Suprapubic skin (tissue), 4 donors: Measurements from ENCODE around the gene KCTD13. TPM values are rescaled to one million over a fixed set of nuclear protein-coding genes. Genes with fewer than 3 reads are reported as not detected.
"Not testable (repeated sequence)": the region's sequence is repeated elsewhere in the genome, so short reads cannot be mapped to it uniquely, and the experiment has no call there.

Source experiments
- DNase-seq, 2 donors: peaks; one replicate each; pipeline ENCODE4 v3.0.0-alpha.2; 2019; ENCODE audit warnings: low spot score in 2 of 2
- H3K27ac ChIP-seq: fragments of 200-600 bp; sonication (generic); one replicate; pipeline ENCODE4 v1.5.1; 2019
- H3K27me3 ChIP-seq: fragments of 200-600 bp; sonication (generic); one replicate; pipeline ENCODE4 v1.5.1; 2019
- H3K36me3 ChIP-seq: fragments of 200-600 bp; sonication (generic); one replicate; pipeline ENCODE4 v1.5.1; 2019
- H3K4me1 ChIP-seq: fragments of 200-600 bp; sonication (generic); one replicate; pipeline ENCODE4 v1.5.1; 2019
- H3K4me3 ChIP-seq: fragments of 200-600 bp; sonication (generic); one replicate; pipeline ENCODE4 v1.5.1; 2019; ENCODE audit warnings: mild to moderate bottlenecking
- H3K9me3 ChIP-seq: fragments of 200-600 bp; sonication (generic); one replicate; pipeline ENCODE4 v1.5.1; 2019
- CTCF ChIP-seq, 2 donors: fragments of 200-600 bp in 1 of 2; fragments of 450-650 bp in 1 of 2; sonication (generic) in 1 of 2; IDR thresholded peaks; one replicate each; pipeline ENCODE4 v1.5.1; 2016 to 2019; ENCODE audit warnings: antibody characterized with exemption in 2 of 2, mild to moderate bottlenecking in 1 of 2, moderate library complexity in 1 of 2
- EP300 ChIP-seq: sonication (generic); formaldehyde crosslinking; IDR thresholded peaks from one replicate; pipeline ENCODE4 v1.6.1; 2017; ENCODE audit warnings: antibody characterized with exemption
- POLR2A ChIP-seq, 2 donors: fragments of 450-650 bp; IDR thresholded peaks; one replicate each; pipeline ENCODE4 v1.6.1; 2017; ENCODE audit warnings: antibody characterized with exemption in 2 of 2, mild to moderate bottlenecking in 2 of 2, moderate library complexity in 2 of 2
- POLR2AphosphoS5 ChIP-seq, 3 donors: sonication (generic); formaldehyde crosslinking; IDR thresholded peaks; one replicate each; pipeline ENCODE4 v1.6.1; 2017; ENCODE audit warnings: antibody characterized with exemption in 3 of 3
- WGBS: methylation state at CpG from one replicate; pipeline ENCODE4 v1.1.5; 2018; 5-methylcytosine and 5-hydroxymethylcytosine counted together
- total RNA-seq, 4 donors: library from RNA; depleted of rRNA; stranded (reverse); fragments of >200 nt; gene quantifications; one replicate each; pipeline ENCODE4 v1.1.0, GENCODE V29; 2016

Gene KCTD13
- total RNA-seq, 4 donors from 2014 or later, result 20.3 to 43.9 (median 32.0) TPM

- Histone ChIP-seq H3K9me3 (no peaks in the 10 kb centered on the region), H3K4me3 (no peak overlapping the region), H3K27ac (no peak overlapping the region), H3K36me3 (no peaks in the 10 kb centered on the region), H3K27me3 (no peaks in the 10 kb centered on the region), H3K4me1 (no peaks in the 10 kb centered on the region)
- WGBS, result 89% methylated on average over 6 of the region's 8 CpGs
- no peak for DNase-seq
- no peak for TF ChIP-seq CTCF (IDR thresholded peaks at IDR 0.05)
Measured at GRCh38 chr16:29951625-29952365, 25.8 kb upstream of the KCTD13 start.

GRCh38 chr16:29950806-29951461, 24.9 kb upstream of the KCTD13 start:
- WGBS, result 90% methylated on average over 4 of the region's 4 CpGs
- no peak overlapping the region for H3K4me3 ChIP-seq

GRCh38 chr16:29947897-29948296, 21.9 kb upstream of the KCTD13 start:
- 87% methylated on average over 2 of the region's 2 CpGs for WGBS
- Histone ChIP-seq H3K27ac (no peak overlapping the region), H3K27me3 (no peaks in the 10 kb centered on the region), H3K9me3 (no peaks in the 10 kb centered on the region), H3K4me1 (peaks cover 10% of the 10 kb centered on the region), H3K36me3 (no peaks in the 10 kb centered on the region), H3K4me3 (no peak overlapping the region)
- TF ChIP-seq POLR2A (IDR thresholded peaks at IDR 0.05), result no peak
- no peak for TF ChIP-seq EP300
- no peak for TF ChIP-seq POLR2AphosphoS5 (IDR thresholded peaks at IDR 0.05)
- TF ChIP-seq CTCF (IDR thresholded peaks at IDR 0.05), result no peak
- DNase-seq, result no peak

More at GRCh38 chr16:29950806-29951461, 24.9 kb upstream of the KCTD13 start:
- TF ChIP-seq POLR2A (IDR thresholded peaks at IDR 0.05), result no peak
- no peak for TF ChIP-seq POLR2AphosphoS5 (IDR thresholded peaks at IDR 0.05)
- TF ChIP-seq EP300, result no peak
- no peak for TF ChIP-seq CTCF (IDR thresholded peaks at IDR 0.05)
- H3K36me3 ChIP-seq, result no peaks in the 10 kb centered on the region
- H3K27ac ChIP-seq, result no peak overlapping the region
- DNase-seq, result no peak
- no peaks in the 10 kb centered on the region for H3K4me1 ChIP-seq
- H3K9me3 ChIP-seq, result no peaks in the 10 kb centered on the region
- no peaks in the 10 kb centered on the region for H3K27me3 ChIP-seq

- Histone ChIP-seq H3K4me3 (no peak overlapping the region), H3K27ac (peak overlapping the region; percentile 74), H3K4me1 (peaks cover 10% of the 10 kb centered on the region), H3K9me3 (no peaks in the 10 kb centered on the region), H3K27me3 (no peaks in the 10 kb centered on the region), H3K36me3 (no peaks in the 10 kb centered on the region)
- 31% methylated on average over 11 of the region's 11 CpGs for WGBS
- no peak for DNase-seq
- TF ChIP-seq CTCF (IDR thresholded peaks at IDR 0.05) (peak in 1 of 2 donors; percentile 14), POLR2AphosphoS5 (IDR thresholded peaks at IDR 0.05) (no peak)
Measured at GRCh38 chr16:29943846-29944799, 18.1 kb upstream of the KCTD13 start.

- 79% methylated on average over 4 of the region's 4 CpGs for WGBS
- no peak for TF ChIP-seq CTCF (IDR thresholded peaks at IDR 0.05)
Measured at GRCh38 chr16:29940656-29941055, 14.6 kb upstream of the KCTD13 start.

GRCh38 chr16:29931750-29932149, 5.7 kb upstream of the KCTD13 start:
- not testable (repeated sequence) for H3K36me3 ChIP-seq, H3K4me3 ChIP-seq, H3K27ac ChIP-seq, H3K9me3 ChIP-seq, DNase-seq, H3K4me1 ChIP-seq, H3K27me3 ChIP-seq
- WGBS, result 97% methylated on average over 2 of the region's 2 CpGs

More at GRCh38 chr16:29940656-29941055, 14.6 kb upstream of the KCTD13 start:
- no peak for DNase-seq
- Histone ChIP-seq H3K36me3 (no peaks in the 10 kb centered on the region), H3K4me3 (no peak overlapping the region), H3K27ac (no peak overlapping the region), H3K9me3 (no peaks in the 10 kb centered on the region), H3K27me3 (no peaks in the 10 kb centered on the region), H3K4me1 (peaks cover 10% of the 10 kb centered on the region)
